K562 (cell line): ENCODE measurements around the gene CNGA1.

Experiments used
- ATF3 ChIP-seq, 2 experiments: fragments of 450-650 bp in 1 of 2; sonication (generic) in 1 of 2; formaldehyde crosslinking in 1 of 2; IDR thresholded peaks in 1 of 2; conservative IDR thresholded peaks in 1 of 2; 2 replicates each; pipeline versions ENCODE4 v1.6.1 to v1.8.1; 2016 to 2023; ENCODE audit warnings: mild to moderate bottlenecking in 2 of 2, moderate library complexity in 2 of 2, inconsistent platforms in 1 of 2, missing genetic modification reagents in 1 of 2
- BACH1 ChIP-seq: fragments of 200-800 bp; sonication (Bioruptor generic); IDR thresholded peaks from 2 replicates; pipeline ENCODE4 v1.6.1; 2016; ENCODE audit warnings: missing genetic modification characterization, missing compliant biosample characterization
- HMGXB4 ChIP-seq: sonication (generic); formaldehyde crosslinking; IDR thresholded peaks from 2 replicates; pipeline ENCODE4 v1.8.1; 2023; ENCODE audit warnings: mild to moderate bottlenecking, missing genetic modification reagents
- KDM2B ChIP-seq: fragments of 250-450 bp; sonication (Bioruptor Pico); IDR thresholded peaks from 2 replicates; pipeline ENCODE4 v1.8.0; 2021; ENCODE audit warnings: mild to moderate bottlenecking, moderate library complexity
- TF ChIP-seq, protein P1 (sequence below), 2 experiments: fragments of 450-650 bp; formaldehyde crosslinking in 1 of 2; IDR thresholded peaks; 2 replicates each; pipeline versions ENCODE4 v1.4.0 to v1.6.1; 2014 to 2020; ENCODE audit warnings: mild to moderate bottlenecking in 2 of 2, borderline replicate concordance in 1 of 2, low read depth in 1 of 2
- TF ChIP-seq, protein P2 (sequence below): fragments of 450-650 bp; IDR thresholded peaks from 2 replicates; pipeline ENCODE4 v1.6.1; 2017; ENCODE audit warnings: antibody characterized with exemption, mild to moderate bottlenecking

DNA sequence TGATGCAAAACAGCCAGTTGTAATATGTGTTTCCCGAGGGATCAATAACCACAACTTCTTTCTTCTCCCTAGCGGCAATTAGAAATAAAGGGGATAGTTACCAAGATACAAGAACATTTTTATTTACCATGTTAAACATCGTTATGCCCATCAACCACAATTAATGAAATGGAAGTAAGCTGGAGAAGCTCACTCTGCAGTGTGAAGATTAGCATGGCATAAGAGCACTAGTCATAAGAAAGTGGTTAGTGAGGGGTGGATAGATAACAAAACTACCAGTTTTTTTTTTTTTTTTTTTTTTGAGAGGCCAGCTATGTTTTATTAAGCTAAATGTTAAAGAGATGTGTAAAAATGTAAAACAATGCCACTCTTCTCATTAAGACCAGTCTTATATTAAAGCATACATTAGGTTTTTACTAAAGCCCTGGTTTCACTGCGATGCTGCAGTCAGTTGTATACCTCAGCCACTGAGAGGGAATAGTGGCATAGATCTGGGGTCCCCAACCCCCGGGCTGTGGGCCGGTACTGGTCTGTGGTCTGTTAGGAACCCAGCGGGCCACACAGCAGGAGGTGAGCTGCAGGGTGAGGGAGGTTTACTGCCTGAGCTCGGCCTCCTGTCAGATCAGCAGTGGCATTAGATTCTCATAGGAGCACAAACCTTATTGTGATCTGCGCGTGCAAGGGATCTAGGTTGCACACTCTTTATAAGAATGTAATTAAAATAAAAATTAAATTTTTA is 74.2 kb downstream of the CNGA1 start:
- no peak for TF ChIP-seq KDM2B (CRISPR knock-in tag)
- no peak for TF ChIP-seq ATF3 (IDR thresholded peaks at IDR 0.05)
- no peak for TF ChIP-seq ATF3 (CRISPR knock-in tag; conservative IDR thresholded peaks at IDR 0.05)
- TF ChIP-seq BACH1 (tag), result no peak
- no peak for TF ChIP-seq HMGXB4 (CRISPR knock-in tag)
- TF ChIP-seq, protein P1, sequence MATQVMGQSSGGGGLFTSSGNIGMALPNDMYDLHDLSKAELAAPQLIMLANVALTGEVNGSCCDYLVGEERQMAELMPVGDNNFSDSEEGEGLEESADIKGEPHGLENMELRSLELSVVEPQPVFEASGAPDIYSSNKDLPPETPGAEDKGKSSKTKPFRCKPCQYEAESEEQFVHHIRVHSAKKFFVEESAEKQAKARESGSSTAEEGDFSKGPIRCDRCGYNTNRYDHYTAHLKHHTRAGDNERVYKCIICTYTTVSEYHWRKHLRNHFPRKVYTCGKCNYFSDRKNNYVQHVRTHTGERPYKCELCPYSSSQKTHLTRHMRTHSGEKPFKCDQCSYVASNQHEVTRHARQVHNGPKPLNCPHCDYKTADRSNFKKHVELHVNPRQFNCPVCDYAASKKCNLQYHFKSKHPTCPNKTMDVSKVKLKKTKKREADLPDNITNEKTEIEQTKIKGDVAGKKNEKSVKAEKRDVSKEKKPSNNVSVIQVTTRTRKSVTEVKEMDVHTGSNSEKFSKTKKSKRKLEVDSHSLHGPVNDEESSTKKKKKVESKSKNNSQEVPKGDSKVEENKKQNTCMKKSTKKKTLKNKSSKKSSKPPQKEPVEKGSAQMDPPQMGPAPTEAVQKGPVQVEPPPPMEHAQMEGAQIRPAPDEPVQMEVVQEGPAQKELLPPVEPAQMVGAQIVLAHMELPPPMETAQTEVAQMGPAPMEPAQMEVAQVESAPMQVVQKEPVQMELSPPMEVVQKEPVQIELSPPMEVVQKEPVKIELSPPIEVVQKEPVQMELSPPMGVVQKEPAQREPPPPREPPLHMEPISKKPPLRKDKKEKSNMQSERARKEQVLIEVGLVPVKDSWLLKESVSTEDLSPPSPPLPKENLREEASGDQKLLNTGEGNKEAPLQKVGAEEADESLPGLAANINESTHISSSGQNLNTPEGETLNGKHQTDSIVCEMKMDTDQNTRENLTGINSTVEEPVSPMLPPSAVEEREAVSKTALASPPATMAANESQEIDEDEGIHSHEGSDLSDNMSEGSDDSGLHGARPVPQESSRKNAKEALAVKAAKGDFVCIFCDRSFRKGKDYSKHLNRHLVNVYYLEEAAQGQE (IDR thresholded peaks at IDR 0.05; ENCODE audit: borderline replicate concordance), result no peak
- TF ChIP-seq, protein P1 (CRISPR knock-in tag; IDR thresholded peaks at IDR 0.05; ENCODE audit: low read depth), result no peak
- TF ChIP-seq, protein P2, sequence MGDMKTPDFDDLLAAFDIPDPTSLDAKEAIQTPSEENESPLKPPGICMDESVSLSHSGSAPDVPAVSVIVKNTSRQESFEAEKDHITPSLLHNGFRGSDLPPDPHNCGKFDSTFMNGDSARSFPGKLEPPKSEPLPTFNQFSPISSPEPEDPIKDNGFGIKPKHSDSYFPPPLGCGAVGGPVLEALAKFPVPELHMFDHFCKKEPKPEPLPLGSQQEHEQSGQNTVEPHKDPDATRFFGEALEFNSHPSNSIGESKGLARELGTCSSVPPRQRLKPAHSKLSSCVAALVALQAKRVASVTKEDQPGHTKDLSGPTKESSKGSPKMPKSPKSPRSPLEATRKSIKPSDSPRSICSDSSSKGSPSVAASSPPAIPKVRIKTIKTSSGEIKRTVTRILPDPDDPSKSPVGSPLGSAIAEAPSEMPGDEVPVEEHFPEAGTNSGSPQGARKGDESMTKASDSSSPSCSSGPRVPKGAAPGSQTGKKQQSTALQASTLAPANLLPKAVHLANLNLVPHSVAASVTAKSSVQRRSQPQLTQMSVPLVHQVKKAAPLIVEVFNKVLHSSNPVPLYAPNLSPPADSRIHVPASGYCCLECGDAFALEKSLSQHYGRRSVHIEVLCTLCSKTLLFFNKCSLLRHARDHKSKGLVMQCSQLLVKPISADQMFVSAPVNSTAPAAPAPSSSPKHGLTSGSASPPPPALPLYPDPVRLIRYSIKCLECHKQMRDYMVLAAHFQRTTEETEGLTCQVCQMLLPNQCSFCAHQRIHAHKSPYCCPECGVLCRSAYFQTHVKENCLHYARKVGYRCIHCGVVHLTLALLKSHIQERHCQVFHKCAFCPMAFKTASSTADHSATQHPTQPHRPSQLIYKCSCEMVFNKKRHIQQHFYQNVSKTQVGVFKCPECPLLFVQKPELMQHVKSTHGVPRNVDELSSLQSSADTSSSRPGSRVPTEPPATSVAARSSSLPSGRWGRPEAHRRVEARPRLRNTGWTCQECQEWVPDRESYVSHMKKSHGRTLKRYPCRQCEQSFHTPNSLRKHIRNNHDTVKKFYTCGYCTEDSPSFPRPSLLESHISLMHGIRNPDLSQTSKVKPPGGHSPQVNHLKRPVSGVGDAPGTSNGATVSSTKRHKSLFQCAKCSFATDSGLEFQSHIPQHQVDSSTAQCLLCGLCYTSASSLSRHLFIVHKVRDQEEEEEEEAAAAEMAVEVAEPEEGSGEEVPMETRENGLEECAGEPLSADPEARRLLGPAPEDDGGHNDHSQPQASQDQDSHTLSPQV, result no peak
